ENCODE measurements around the gene SLC46A2. TPM values are rescaled to one million over a fixed set of nuclear protein-coding genes. Genes with fewer than 3 reads are reported as not detected.

SLC46A2 gene
- polyA plus RNA-seq, 1 donor = 0.18 TPM

- DNase-seq = no peak
Observed at GRCh38 chr9:112885324-112885723, 5.4 kb downstream of the SLC46A2 start.

- DNase-seq = no peak
Observed at GRCh38 chr9:112884721-112885120, 6.0 kb downstream of the SLC46A2 start.

GRCh38 chr9:112884101-112884500 lies 6.6 kb downstream of the SLC46A2 start:
- no peak for DNase-seq

- DNase-seq = no peak
Observed at GRCh38 chr9:112881331-112881730, 9.3 kb downstream of the SLC46A2 start.

GRCh38 chr9:112880650-112881049 lies 10.0 kb downstream of the SLC46A2 start:
- DNase-seq = no peak

GRCh38 chr9:112878752-112879151 lies 11.9 kb downstream of the SLC46A2 start:
- DNase-seq = no peak

GRCh38 chr9:112873773-112874405 lies 16.8 kb downstream of the SLC46A2 start:
- DNase-seq = no peak

GRCh38 chr9:112872019-112872418 lies 18.7 kb downstream of the SLC46A2 start:
- DNase-seq = no peak

- DNase-seq = no peak
Observed at GRCh38 chr9:112870556-112870955, 20.1 kb downstream of the SLC46A2 start.

- no peak for DNase-seq
Observed at GRCh38 chr9:112869917-112870316, 20.8 kb downstream of the SLC46A2 start.

- DNase-seq = no peak
Observed at GRCh38 chr9:112869041-112869529, 21.6 kb downstream of the SLC46A2 start.

GRCh38 chr9:112868461-112868860 lies 22.2 kb downstream of the SLC46A2 start:
- DNase-seq = no peak

GRCh38 chr9:112867275-112867991 lies 23.2 kb downstream of the SLC46A2 start:
- DNase-seq = no peak

- no peak for DNase-seq
Observed at GRCh38 chr9:112866662-112867274, 23.9 kb downstream of the SLC46A2 start.

- no peak for DNase-seq
Observed at GRCh38 chr9:112864982-112865381, 25.7 kb downstream of the SLC46A2 start.

GRCh38 chr9:112864403-112864802 lies 26.3 kb downstream of the SLC46A2 start:
- DNase-seq = no peak

- DNase-seq = no peak
Observed at GRCh38 chr9:112863746-112864145, 26.9 kb downstream of the SLC46A2 start.

GRCh38 chr9:112863214-112863613 lies 27.5 kb downstream of the SLC46A2 start:
- no peak for DNase-seq

GRCh38 chr9:112861638-112862555 lies 28.8 kb downstream of the SLC46A2 start:
- no peak for DNase-seq

GRCh38 chr9:112861155-112861554 lies 29.5 kb downstream of the SLC46A2 start:
- DNase-seq = no peak

- no peak for DNase-seq
Observed at GRCh38 chr9:112860451-112860850, 30.2 kb downstream of the SLC46A2 start.

GRCh38 chr9:112858625-112859147 lies 32.0 kb downstream of the SLC46A2 start:
- no peak for DNase-seq
